Central memory CD8-positive, alpha-beta T cell (primary cell): Measurements from ENCODE around the gene RHOXF1.
A peak's percentile ranks its signal among the peaks of the same experiment; 100 is the strongest.
"Not testable (repeated sequence)": the region's sequence is repeated elsewhere in the genome, so short reads cannot be mapped to it uniquely, and the experiment has no call there.

Experiments used
- ATAC-seq: fragments of 150-1000 bp; cut with Tn5 transposase; replicated peaks from 2 replicates; pipeline ENCODE4 v1.10.0; 2022; ENCODE audit warnings: mild to moderate bottlenecking, moderate FRiP score, moderate number of reproducible peaks; ENCODE audit not compliant: poor library complexity, severe bottlenecking; ENCODE audit errors: extremely low read depth
- DNase-seq, 2 donors: peaks; one replicate each; pipeline ENCODE4 v3.0.0; 2021; ENCODE audit warnings: low spot score in 2 of 2
- H3K27ac Mint-ChIP-seq: one replicate; pipeline ENCODE4 v1.8.0; 2022; ENCODE audit warnings: low read depth, mild to moderate bottlenecking, moderate library complexity, mixed read lengths
- H3K27me3 Mint-ChIP-seq: one replicate; pipeline ENCODE4 v1.8.0; 2022; ENCODE audit warnings: mixed read lengths
- H3K36me3 Mint-ChIP-seq: one replicate; pipeline ENCODE4 v1.8.0; 2022; ENCODE audit warnings: mild to moderate bottlenecking, moderate library complexity, mixed read lengths; ENCODE audit not compliant: insufficient read depth
- H3K4me1 Mint-ChIP-seq: one replicate; pipeline ENCODE4 v1.8.0; 2022; ENCODE audit warnings: mixed read lengths
- H3K4me3 Mint-ChIP-seq: one replicate; pipeline ENCODE4 v1.8.0; 2022; ENCODE audit warnings: mild to moderate bottlenecking, moderate library complexity, mixed read lengths
- H3K9me3 Mint-ChIP-seq: one replicate; pipeline ENCODE4 v1.8.0; 2022; ENCODE audit warnings: mixed read lengths

Gene RHOXF1

GRCh38 chrX:120115438-120115963 is at the start of gene RHOXF1:
TSS of gene RHOXF1 (minus strand) at chrX:120115913. CDS start at chrX:120115862, 51 bp downstream.
- Mint-ChIP-seq H3K4me3 (no peak within 1 kb of the TSS), H3K27me3 (no peaks in the 10 kb centered on the region), H3K36me3 (no peaks in the 10 kb centered on the region), H3K9me3 (no peaks in the 10 kb centered on the region), H3K4me1 (no peaks in the 10 kb centered on the region), H3K27ac (no peak within 1 kb of the TSS)
- no peak for DNase-seq
- ATAC-seq = no peak

- H3K36me3 Mint-ChIP-seq, H3K27ac Mint-ChIP-seq, H3K4me3 Mint-ChIP-seq, H3K4me1 Mint-ChIP-seq, H3K27me3 Mint-ChIP-seq, H3K9me3 Mint-ChIP-seq, ATAC-seq, DNase-seq: not testable (repeated sequence)
Observed at GRCh38 chrX:120159086-120159485, 43.4 kb upstream of the RHOXF1 start.

GRCh38 chrX:120158313-120158712 is 42.6 kb upstream of the RHOXF1 start, which contains the start of gene RHOXF2:
TSS of gene RHOXF2 (plus strand) at chrX:120158613. CDS start at chrX:120158751, 138 bp downstream.
- not testable (repeated sequence) for H3K36me3 Mint-ChIP-seq, H3K9me3 Mint-ChIP-seq, H3K4me1 Mint-ChIP-seq, H3K27ac Mint-ChIP-seq, ATAC-seq, DNase-seq, H3K27me3 Mint-ChIP-seq, H3K4me3 Mint-ChIP-seq

GRCh38 chrX:120150109-120150744 is 34.5 kb upstream of the RHOXF1 start:
- H3K9me3 Mint-ChIP-seq, H3K36me3 Mint-ChIP-seq, H3K27me3 Mint-ChIP-seq, H3K27ac Mint-ChIP-seq, DNase-seq, H3K4me3 Mint-ChIP-seq, H3K4me1 Mint-ChIP-seq: not testable (repeated sequence)
- peak; percentile 43 for ATAC-seq

GRCh38 chrX:120147537-120147936 is 31.8 kb upstream of the RHOXF1 start:
- no peak for ATAC-seq
- Mint-ChIP-seq H3K4me1 (peaks cover 18% of the 10 kb centered on the region), H3K9me3 (no peaks in the 10 kb centered on the region), H3K27me3 (no peaks in the 10 kb centered on the region), H3K36me3 (no peaks in the 10 kb centered on the region), H3K4me3 (no peak overlapping the region), H3K27ac (no peak overlapping the region)
- no peak for DNase-seq

GRCh38 chrX:120146323-120146722 is 30.6 kb upstream of the RHOXF1 start:
- H3K36me3 Mint-ChIP-seq, H3K9me3 Mint-ChIP-seq, DNase-seq, H3K27me3 Mint-ChIP-seq, H3K27ac Mint-ChIP-seq, H3K4me3 Mint-ChIP-seq, ATAC-seq: not testable (repeated sequence)
- peaks cover 18% of the 10 kb centered on the region for H3K4me1 Mint-ChIP-seq

- H3K27me3 Mint-ChIP-seq = no peaks in the 10 kb centered on the region
- peak overlapping the region; percentile 41 for H3K27ac Mint-ChIP-seq
- H3K9me3 Mint-ChIP-seq = no peaks in the 10 kb centered on the region
- ATAC-seq (peak; percentile 58), DNase-seq (no peak)
- H3K36me3 Mint-ChIP-seq = no peaks in the 10 kb centered on the region
- peaks cover 18% of the 10 kb centered on the region for H3K4me1 Mint-ChIP-seq
- H3K4me3 Mint-ChIP-seq = no peak overlapping the region
Observed at GRCh38 chrX:120145295-120145925, 29.7 kb upstream of the RHOXF1 start.

- Mint-ChIP-seq H3K4me1 (peaks cover 18% of the 10 kb centered on the region), H3K4me3 (no peak overlapping the region), H3K9me3 (no peaks in the 10 kb centered on the region), H3K36me3 (no peaks in the 10 kb centered on the region), H3K27me3 (no peaks in the 10 kb centered on the region), H3K27ac (no peak overlapping the region)
- no peak for ATAC-seq
- no peak for DNase-seq
Observed at GRCh38 chrX:120144178-120144844, 28.6 kb upstream of the RHOXF1 start.

GRCh38 chrX:120140293-120140981 is 24.7 kb upstream of the RHOXF1 start:
- Mint-ChIP-seq H3K4me1 (peaks cover 10% of the 10 kb centered on the region), H3K27ac (no peak overlapping the region), H3K27me3 (no peaks in the 10 kb centered on the region), H3K36me3 (no peaks in the 10 kb centered on the region), H3K4me3 (no peak overlapping the region), H3K9me3 (no peaks in the 10 kb centered on the region)
- no peak for ATAC-seq
- DNase-seq = no peak

- DNase-seq (no peak), ATAC-seq (no peak)
- no peaks in the 10 kb centered on the region for H3K27me3 Mint-ChIP-seq
Observed at GRCh38 chrX:120137439-120137838, 21.7 kb upstream of the RHOXF1 start.

GRCh38 chrX:120136840-120137239 is 21.1 kb upstream of the RHOXF1 start:
- Mint-ChIP-seq H3K27me3 (no peaks in the 10 kb centered on the region), H3K36me3 (no peaks in the 10 kb centered on the region), H3K9me3 (no peaks in the 10 kb centered on the region), H3K27ac (no peak overlapping the region), H3K4me1 (no peaks in the 10 kb centered on the region), H3K4me3 (no peak overlapping the region)
- ATAC-seq (no peak), DNase-seq (no peak)

More at GRCh38 chrX:120137439-120137838, 21.7 kb upstream of the RHOXF1 start:
- no peaks in the 10 kb centered on the region for H3K4me1 Mint-ChIP-seq
- H3K36me3 Mint-ChIP-seq = no peaks in the 10 kb centered on the region
- no peak overlapping the region for H3K4me3 Mint-ChIP-seq
- no peaks in the 10 kb centered on the region for H3K9me3 Mint-ChIP-seq
- H3K27ac Mint-ChIP-seq = no peak overlapping the region

- H3K36me3 Mint-ChIP-seq = no peaks in the 10 kb centered on the region
- no peaks in the 10 kb centered on the region for H3K27me3 Mint-ChIP-seq
- no peak overlapping the region for H3K4me3 Mint-ChIP-seq
- no peak for DNase-seq
- no peak for ATAC-seq
- no peak overlapping the region for H3K27ac Mint-ChIP-seq
- no peaks in the 10 kb centered on the region for H3K9me3 Mint-ChIP-seq
- H3K4me1 Mint-ChIP-seq = no peaks in the 10 kb centered on the region
Observed at GRCh38 chrX:120136128-120136527, 20.4 kb upstream of the RHOXF1 start.
